Measurements from ENCODE around the gene LRRTM4. TPM values are rescaled to one million over a fixed set of nuclear protein-coding genes. Genes with fewer than 3 reads are reported as not detected.

Gene LRRTM4
- total RNA-seq, 8 experiments from 2014 or later = 0.15 to 36.9 (median 15.8) TPM

DNA sequence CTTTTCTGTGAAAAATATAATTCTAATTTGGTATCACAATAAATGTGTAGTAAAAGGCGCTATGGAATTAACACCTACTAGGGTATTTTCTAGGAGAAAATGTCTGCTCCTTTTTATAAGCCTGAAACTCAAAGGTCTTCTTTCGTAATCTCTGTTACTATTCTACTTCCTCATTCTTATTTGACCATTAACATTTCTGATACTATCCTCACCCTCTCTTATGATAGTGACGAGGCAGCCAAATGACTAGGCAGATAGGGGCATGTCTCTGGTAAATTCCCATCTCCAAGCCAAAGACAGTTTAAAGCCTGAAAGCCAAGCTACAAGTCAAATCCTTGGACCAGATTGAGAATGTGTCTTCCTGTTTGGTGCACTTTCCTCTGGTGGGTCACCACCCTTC lies 251.7 kb downstream of the LRRTM4 start:
- H3K4me3 ChIP-seq = no peak overlapping the region
- in situ Hi-C loops (cut with MboI; ENCODE audit: low pct_unique_long_range_greater_than_20kb in 2 of 9, low sequenced_read_pairs in 9 of 9, unreplicated experiment in 9 of 9) = no loop called here
- no peak for ATAC-seq (replicated peaks in 6 of 8)
- WGBS, 10 experiments = 0 to 100% (median 93%) methylated on average over 2 to 3 of the region's 3 CpGs
- H3K4me1 ChIP-seq (replicated peaks in 1 of 2) = peaks cover 0 to 3% of the 10 kb centered on the region in 2 donors
- no peak overlapping the region for H3K27ac ChIP-seq

GRCh38 chr2:77268626-77269025 lies 253.6 kb downstream of the LRRTM4 start:
- Histone ChIP-seq H3K4me1 (replicated peaks in 1 of 2) (no peaks in the 10 kb centered on the region), H3K4me3 (no peak overlapping the region), H3K27ac (no peak overlapping the region)
- in situ Hi-C loops (cut with MboI; ENCODE audit: low pct_unique_long_range_greater_than_20kb in 2 of 9, low sequenced_read_pairs in 9 of 9, unreplicated experiment in 9 of 9) = no loop called here
- 2 to 100% (median 80%) methylated on average over 1 to 3 of the region's 3 CpGs for WGBS, 10 experiments
- no peak for ATAC-seq (replicated peaks in 6 of 8)

DNA sequence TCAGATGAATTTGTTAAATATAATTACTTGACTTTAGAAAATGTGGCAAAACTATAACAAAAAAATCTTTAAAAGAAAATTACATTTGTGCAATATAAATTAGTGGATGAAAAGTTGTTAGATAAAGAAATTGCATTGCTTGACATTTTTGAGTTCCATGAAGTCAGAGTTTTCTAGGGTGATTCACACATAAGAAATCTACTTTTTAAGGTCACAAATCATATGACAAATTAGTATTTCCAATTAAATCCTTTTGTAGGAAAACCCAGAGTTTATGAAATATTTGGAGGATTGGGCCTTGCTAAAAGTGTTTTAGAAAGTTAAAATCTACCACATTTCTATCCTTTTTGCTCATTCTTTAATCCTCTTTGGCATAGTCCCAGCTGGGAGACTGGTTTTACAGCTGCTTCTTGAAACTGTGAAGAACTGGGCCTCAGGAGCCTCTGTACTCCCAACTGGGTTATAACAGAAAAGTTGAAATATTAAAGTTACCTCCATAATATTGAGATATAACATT lies 289.2 kb downstream of the LRRTM4 start:
- H3K27ac ChIP-seq = no peak overlapping the region
- in situ Hi-C loops (cut with MboI; ENCODE audit: low pct_unique_long_range_greater_than_20kb in 2 of 9, low sequenced_read_pairs in 9 of 9, unreplicated experiment in 9 of 9) = no loop called here
- no peaks in the 10 kb centered on the region for H3K4me1 ChIP-seq (replicated peaks in 1 of 2)
- H3K4me3 ChIP-seq = no peak overlapping the region
- no peak for ATAC-seq (replicated peaks in 6 of 8)

GRCh38 chr2:77228391-77228790 lies 293.8 kb downstream of the LRRTM4 start:
- Histone ChIP-seq H3K27ac (no peak overlapping the region), H3K4me3 (no peak overlapping the region), H3K4me1 (replicated peaks in 1 of 2) (no peaks in the 10 kb centered on the region)
- no peak for ATAC-seq (replicated peaks in 6 of 8)
- 14 to 100% (median 89%) methylated on average over 1 of the region's 1 CpG; no CpG with 5 or more reads in 3 of the 10 experiments for WGBS, 10 experiments
- in situ Hi-C loops (cut with MboI; ENCODE audit: low pct_unique_long_range_greater_than_20kb in 2 of 9, low sequenced_read_pairs in 9 of 9, unreplicated experiment in 9 of 9) = no loop called here

DNA sequence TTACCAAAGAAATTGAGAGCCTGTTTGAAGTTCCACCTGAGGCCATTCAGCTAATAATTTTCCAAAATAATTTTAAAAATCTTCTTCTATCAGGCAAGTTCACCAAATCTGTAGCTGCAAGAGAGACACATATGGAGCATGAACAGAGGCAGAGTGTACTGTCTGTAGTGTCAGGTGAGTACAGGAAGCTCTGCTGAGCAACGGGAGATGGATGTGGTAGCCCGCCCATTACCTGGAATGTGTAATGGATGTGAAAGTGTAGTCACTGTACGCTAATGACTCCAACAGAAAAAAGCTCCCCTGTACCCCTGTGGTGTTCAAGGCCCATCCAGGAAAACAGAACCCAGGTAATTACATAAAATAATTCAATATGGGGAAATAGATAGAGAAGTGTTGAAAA lies 311.5 kb downstream of the LRRTM4 start:
- no peak overlapping the region for H3K27ac ChIP-seq
- in situ Hi-C loops (cut with MboI; ENCODE audit: low pct_unique_long_range_greater_than_20kb in 2 of 9, low sequenced_read_pairs in 9 of 9, unreplicated experiment in 9 of 9) = no loop called here
- WGBS, 10 experiments = 5 to 95% (median 93%) methylated on average over 2 to 3 of the region's 3 CpGs; no CpG with 5 or more reads in 3 of the 10 experiments
- no peak for ATAC-seq (replicated peaks in 6 of 8)
- peaks cover 0 to 2% of the 10 kb centered on the region in 2 donors for H3K4me1 ChIP-seq (replicated peaks in 1 of 2)
- H3K4me3 ChIP-seq = no peak overlapping the region

DNA sequence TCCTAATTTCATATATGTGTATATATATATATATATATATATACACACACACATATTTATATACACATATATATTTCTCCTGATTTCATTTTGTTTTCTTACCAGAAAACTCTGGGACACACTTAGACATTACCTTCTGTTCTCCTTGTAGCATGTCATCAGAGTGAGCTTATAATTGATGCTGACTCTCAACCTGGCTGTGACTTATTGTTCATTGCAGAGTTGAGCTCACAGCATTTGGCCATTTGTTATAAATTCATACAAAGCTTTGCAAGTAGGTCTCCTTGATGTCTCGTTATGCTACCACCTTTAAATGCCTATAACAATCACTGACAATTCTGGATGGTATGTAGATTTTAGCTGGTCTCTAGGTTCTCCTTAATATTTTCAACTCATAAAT lies 314.8 kb downstream of the LRRTM4 start:
- peaks cover 0 to 2% of the 10 kb centered on the region in 2 donors for H3K4me1 ChIP-seq (replicated peaks in 1 of 2)
- H3K27ac ChIP-seq = no peak overlapping the region
- no peak overlapping the region for H3K4me3 ChIP-seq
- peak in 4 of 8 experiments; percentile 19 to 58 (median 48) for ATAC-seq (replicated peaks in 6 of 8)
- WGBS, 10 experiments = 11 to 91% (median 56%) methylated on average over 1 of the region's 1 CpG; no CpG with 5 or more reads in 4 of the 10 experiments
- in situ Hi-C loops (cut with MboI; ENCODE audit: low pct_unique_long_range_greater_than_20kb in 2 of 9, low sequenced_read_pairs in 9 of 9, unreplicated experiment in 9 of 9) = no loop called here

- Histone ChIP-seq H3K4me3 (no peak overlapping the region), H3K27ac (no peak overlapping the region), H3K4me1 (replicated peaks in 1 of 2) (peaks cover 0 to 5% of the 10 kb centered on the region in 2 donors)
- no peak for ATAC-seq (replicated peaks in 6 of 8)
- WGBS, 10 experiments = 0 to 100% (median 71%) methylated on average over 1 to 2 of the region's 2 CpGs; no CpG with 5 or more reads in 1 of the 10 experiments
- in situ Hi-C loops (cut with MboI; ENCODE audit: low pct_unique_long_range_greater_than_20kb in 2 of 9, low sequenced_read_pairs in 9 of 9, unreplicated experiment in 9 of 9) = no loop called here
These were observed 320.4 kb downstream of the LRRTM4 start for GRCh38 chr2:77201755-77202154.

DNA sequence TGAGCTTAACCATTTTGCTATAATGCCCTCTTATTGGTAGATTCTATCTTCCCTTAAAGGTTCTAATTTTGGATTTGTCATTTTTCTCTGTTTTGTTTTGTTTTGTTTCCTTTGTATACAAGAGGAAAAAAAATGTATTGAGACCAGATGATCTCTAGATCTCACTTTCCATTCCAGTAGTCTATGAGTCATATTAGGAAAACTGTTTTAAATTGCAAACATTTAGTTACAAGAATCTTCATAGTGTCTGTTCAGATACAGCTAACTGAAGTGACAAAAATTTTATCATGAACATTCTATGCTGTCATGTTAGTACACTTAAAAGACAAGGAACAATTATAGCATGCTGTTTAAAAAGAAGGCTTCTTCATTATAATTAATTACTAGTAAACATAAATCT lies 322.8 kb downstream of the LRRTM4 start:
- in situ Hi-C loops (cut with MboI; ENCODE audit: low pct_unique_long_range_greater_than_20kb in 2 of 9, low sequenced_read_pairs in 9 of 9, unreplicated experiment in 9 of 9) = no loop called here
- ATAC-seq (replicated peaks in 6 of 8) = peak in 3 of 8 experiments; percentile 38 to 63 (median 53)
- Histone ChIP-seq H3K4me3 (no peak overlapping the region), H3K27ac (no peak overlapping the region), H3K4me1 (replicated peaks in 1 of 2) (peaks cover 0 to 5% of the 10 kb centered on the region in 2 donors)

- WGBS, 10 experiments = 0 to 100% (median 91%) methylated on average over 1 to 4 of the region's 4 CpGs; no CpG with 5 or more reads in 2 of the 10 experiments
- no peak overlapping the region for H3K27ac ChIP-seq
These were observed 328.2 kb downstream of the LRRTM4 start for GRCh38 chr2:77193858-77194448.

GRCh38 chr2:77192811-77193289 lies 329.3 kb downstream of the LRRTM4 start:
- WGBS, 10 experiments = 0 to 96% (median 84%) methylated on average over 3 to 5 of the region's 5 CpGs
- H3K4me1 ChIP-seq (replicated peaks in 1 of 2) = no peaks in the 10 kb centered on the region
- no peak for ATAC-seq (replicated peaks in 6 of 8)
- no peak overlapping the region for H3K4me3 ChIP-seq
- H3K27ac ChIP-seq = no peak overlapping the region
- in situ Hi-C loops (cut with MboI; ENCODE audit: low pct_unique_long_range_greater_than_20kb in 2 of 9, low sequenced_read_pairs in 9 of 9, unreplicated experiment in 9 of 9) = no loop called here

More at GRCh38 chr2:77193858-77194448, 328.2 kb downstream of the LRRTM4 start:
- ATAC-seq (replicated peaks in 6 of 8) = no peak
- no peaks in the 10 kb centered on the region for H3K4me1 ChIP-seq (replicated peaks in 1 of 2)
- no peak overlapping the region for H3K4me3 ChIP-seq
- in situ Hi-C loops (cut with MboI; ENCODE audit: low pct_unique_long_range_greater_than_20kb in 2 of 9, low sequenced_read_pairs in 9 of 9, unreplicated experiment in 9 of 9) = no loop called here

DNA sequence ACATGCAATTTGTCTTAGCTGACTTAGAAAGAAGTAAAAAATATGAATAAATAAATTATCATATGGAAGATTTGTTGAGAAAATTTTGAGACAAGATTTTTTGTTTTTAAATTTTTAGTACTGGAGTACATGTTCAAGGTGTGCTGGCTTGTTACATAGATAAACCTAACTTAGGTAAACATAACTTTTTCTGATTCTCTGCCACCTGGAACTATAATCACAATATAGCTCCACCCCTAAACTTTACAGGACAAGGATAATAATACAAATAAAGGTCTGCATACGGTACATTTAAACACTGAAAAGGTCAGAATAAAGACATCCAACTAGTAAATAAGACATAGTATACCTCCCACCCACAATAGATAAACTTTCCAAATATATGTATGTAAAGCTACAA lies 330.5 kb downstream of the LRRTM4 start:
- H3K27ac ChIP-seq = no peak overlapping the region
- 20 to 67% (median 50%) methylated on average over 1 of the region's 1 CpG; no CpG with 5 or more reads in 4 of the 10 experiments for WGBS, 10 experiments
- H3K4me1 ChIP-seq (replicated peaks in 1 of 2) = no peaks in the 10 kb centered on the region
- in situ Hi-C loops (cut with MboI; ENCODE audit: low pct_unique_long_range_greater_than_20kb in 2 of 9, low sequenced_read_pairs in 9 of 9, unreplicated experiment in 9 of 9) = no loop called here
- H3K4me3 ChIP-seq = no peak overlapping the region
- ATAC-seq (replicated peaks in 6 of 8) = no peak

DNA sequence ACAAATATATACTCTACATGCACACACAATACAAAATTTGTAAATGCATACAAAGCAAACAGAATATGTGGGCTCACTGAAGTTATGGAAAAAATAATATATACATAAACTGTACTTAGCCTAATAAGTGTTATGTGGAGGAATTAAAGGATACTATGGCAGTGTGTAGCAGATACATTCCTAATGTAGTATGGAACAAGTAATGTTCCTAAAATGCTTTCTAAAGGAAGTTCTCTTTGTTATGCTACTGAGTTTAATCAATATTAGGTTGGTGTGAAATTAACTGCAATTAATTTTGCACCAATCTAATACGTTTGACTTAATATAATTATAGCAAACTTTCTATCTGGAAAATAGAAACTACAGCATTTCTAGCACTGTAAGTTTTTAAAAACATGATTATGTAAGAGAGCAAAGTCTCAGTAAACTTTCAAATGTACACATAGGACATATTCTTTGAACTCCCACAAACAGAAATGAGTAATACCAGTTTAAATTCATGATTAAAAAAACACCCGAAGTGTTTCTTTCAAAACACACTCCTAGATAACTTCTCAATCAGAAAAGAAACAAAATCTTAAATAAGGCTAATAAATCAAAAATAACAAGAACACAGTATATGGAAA lies 331.3 kb downstream of the LRRTM4 start:
- no peak overlapping the region for H3K27ac ChIP-seq
- 0 to 93% (median 76%) methylated on average over 1 to 2 of the region's 2 CpGs; no CpG with 5 or more reads in 1 of the 10 experiments for WGBS, 10 experiments
- no peak overlapping the region for H3K4me3 ChIP-seq
- ATAC-seq (replicated peaks in 6 of 8) = no peak
- H3K4me1 ChIP-seq (replicated peaks in 1 of 2) = no peaks in the 10 kb centered on the region
- in situ Hi-C loops (cut with MboI; ENCODE audit: low pct_unique_long_range_greater_than_20kb in 2 of 9, low sequenced_read_pairs in 9 of 9, unreplicated experiment in 9 of 9) = no loop called here

DNA sequence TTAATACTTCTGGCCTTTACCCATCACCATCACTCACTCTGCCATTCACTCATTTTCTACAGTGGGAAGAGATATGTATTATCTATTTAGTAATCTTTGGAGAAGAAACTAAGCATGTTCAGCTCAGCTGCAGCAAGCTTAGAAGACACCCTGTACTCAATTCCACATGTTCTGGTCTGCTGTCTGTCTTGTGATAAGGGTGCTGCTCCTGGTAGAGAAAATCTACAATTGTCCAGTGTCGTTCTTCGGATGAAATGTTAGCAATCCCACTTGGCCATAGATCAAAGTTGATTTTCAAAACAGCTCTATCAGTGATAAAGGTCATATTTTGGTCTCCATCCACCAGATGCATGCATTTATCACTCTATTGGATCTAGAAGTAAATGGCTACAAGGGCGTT lies 337.1 kb downstream of the LRRTM4 start:
- no peak overlapping the region for H3K4me3 ChIP-seq
- in situ Hi-C loops (cut with MboI; ENCODE audit: low pct_unique_long_range_greater_than_20kb in 2 of 9, low sequenced_read_pairs in 9 of 9, unreplicated experiment in 9 of 9) = no loop called here
- no peaks in the 10 kb centered on the region for H3K4me1 ChIP-seq (replicated peaks in 1 of 2)
- 27 to 94% (median 81%) methylated on average over 1 to 3 of the region's 3 CpGs; no CpG with 5 or more reads in 4 of the 10 experiments for WGBS, 10 experiments
- no peak for ATAC-seq (replicated peaks in 6 of 8)
- no peak overlapping the region for H3K27ac ChIP-seq
